HepG2 (cell line): ENCODE measurements around the gene NEK8. TPM values are rescaled to one million over a fixed set of nuclear protein-coding genes. Genes with fewer than 3 reads are reported as not detected.

Experiments used
- AHDC1 ChIP-seq: sonication (generic); formaldehyde crosslinking; IDR thresholded peaks from 2 replicates; pipeline ENCODE4 v1.5.1; 2020; ENCODE audit warnings: mild to moderate bottlenecking, missing genetic modification reagents, borderline replicate concordance
- DMAP1 ChIP-seq: IDR thresholded peaks from 2 replicates; pipeline ENCODE4 v1.6.1; 2016
- KIAA2018 ChIP-seq: sonication (generic); formaldehyde crosslinking; IDR thresholded peaks from 2 replicates; pipeline ENCODE4 v1.5.0; 2020; ENCODE audit warnings: mild to moderate bottlenecking, missing genetic modification reagents, borderline replicate concordance
- KLF15 ChIP-seq: sonication (generic); formaldehyde crosslinking; IDR thresholded peaks from 2 replicates; pipeline ENCODE4 v1.8.1; 2023; ENCODE audit warnings: borderline replicate concordance, mild to moderate bottlenecking, inconsistent platforms, missing genetic modification reagents, mixed read lengths
- MBNL3 ChIP-seq: fragments of 250-450 bp; sonication (Bioruptor Pico); conservative IDR thresholded peaks from 2 replicates; pipeline ENCODE4 v1.8.0; 2022; ENCODE audit warnings: mild to moderate bottlenecking, inconsistent platforms
- POLR2G ChIP-seq: fragments of 200-400 bp; formaldehyde crosslinking; IDR thresholded peaks from 2 replicates; pipeline ENCODE4 v1.6.1; 2018; ENCODE audit warnings: mild to moderate bottlenecking, low read depth, low read length, moderate library complexity
- SUZ12 ChIP-seq: fragments of 150-350 bp; IDR thresholded peaks from 2 replicates; pipeline ENCODE4 v1.6.1; 2014; ENCODE audit warnings: low read depth, low read length
- TAF15 ChIP-seq: fragments of 200-400 bp; formaldehyde crosslinking; IDR thresholded peaks from one replicate; pipeline ENCODE4 v1.6.1; 2018; ENCODE audit warnings: mild to moderate bottlenecking, low read depth, low read length; ENCODE audit not compliant: poor library complexity, severe bottlenecking
- TARDBP ChIP-seq: sonication (generic); formaldehyde crosslinking; IDR thresholded peaks from 2 replicates; pipeline ENCODE4 v1.8.0; 2022; ENCODE audit warnings: mild to moderate bottlenecking, missing genetic modification reagents
- ZC3H4 ChIP-seq: sonication (generic); formaldehyde crosslinking; IDR thresholded peaks from 2 replicates; pipeline ENCODE4 v1.4.0; 2020; ENCODE audit warnings: missing genetic modification reagents, borderline replicate concordance
- ZGPAT ChIP-seq: IDR thresholded peaks from 2 replicates; pipeline ENCODE4 v1.6.1; 2016; ENCODE audit warnings: mild to moderate bottlenecking
- ZMYM3 ChIP-seq: sonication (generic); formaldehyde crosslinking; IDR thresholded peaks from 2 replicates; pipeline ENCODE4 v1.5.1; 2020; ENCODE audit warnings: mild to moderate bottlenecking, missing genetic modification reagents
- ZNF224 ChIP-seq: sonication (generic); formaldehyde crosslinking; IDR thresholded peaks from 2 replicates; pipeline ENCODE4 v1.5.0; 2020; ENCODE audit warnings: mild to moderate bottlenecking, missing genetic modification reagents
- ZNF644 ChIP-seq: IDR thresholded peaks from 2 replicates; pipeline ENCODE4 v1.6.1; 2016; ENCODE audit warnings: low read depth
- ZNF7 ChIP-seq: IDR thresholded peaks from 2 replicates; pipeline ENCODE4 v1.6.1; 2016; ENCODE audit warnings: missing biosample characterization, missing genetic modification reagents
- polyA plus RNA-seq, 8 experiments: library from polyadenylated mRNA; depleted of rRNA in 3 of 8; stranded (reverse) in 7 of 8; unstranded in 1 of 8; fragments of >200 nt; fragmentation: Illumina TruSeq in 4 of 8; extraction: Trizol in 4 of 8; gene quantifications; 2 replicates each; pipeline versions ENCODE4 v1.2.1 to v1.2.3, GENCODE V29; 2011 to 2016; ENCODE audit warnings: low read depth in 4 of 8, missing spikeins in 1 of 8, mixed read lengths in 1 of 8; ENCODE audit not compliant: insufficient read depth in 1 of 8
- total RNA-seq, 5 experiments: library from RNA; depleted of rRNA; stranded (reverse); fragments of >200 nt; fragmentation: Illumina TruSeq; extraction: Trizol; gene quantifications; 2 replicates each; pipeline ENCODE4 v1.2.3, GENCODE V29; 2016; ENCODE audit warnings: low read depth in 1 of 5

NEK8 gene
- total and polyA plus RNA-seq, 2 of the 13 experiments (the other 11 are each of a cell fraction or from before 2014, with no cell fraction given): 5.8 to 13.5 TPM

- TF ChIP-seq ZGPAT (CRISPR knock-in tag) (peak; percentile 76; the same call in 1 of the 2 replicates), MBNL3 (no peak), SUZ12 (no peak), ZMYM3 (CRISPR knock-in tag) (no peak), KIAA2018 (no peak), TAF15 (no peak), ZNF224 (CRISPR knock-in tag) (0 out of 2 replicates have a peak, but pooled peaks have one; percentile 20), TARDBP (CRISPR knock-in tag) (no peak; the same call in 1 of the 2 replicates), ZNF7 (CRISPR knock-in tag) (no peak), ZC3H4 (CRISPR knock-in tag) (peak; percentile 93; the same call in 1 of the 2 replicates), KLF15 (no peak), POLR2G (peak; percentile 88), ZNF644 (CRISPR knock-in tag) (no peak), AHDC1 (no peak), DMAP1 (CRISPR knock-in tag) (peak; percentile 69; the same call in 1 of the 2 replicates)
These were observed 2.8 kb upstream of the NEK8 start (continued) for GRCh38 chr17:28725660-28726225.
